Ectodermal cell (in vitro differentiated cells): Measurements from ENCODE around the gene P3H1.

Source experiments
- H3K27ac ChIP-seq: 2 replicates; pipeline ENCODE4 v1.7.0; 2013; ENCODE audit warnings: mild to moderate bottlenecking, low read depth, low read length; ENCODE audit not compliant: insufficient read depth, poor library complexity, severe bottlenecking
- H3K27me3 ChIP-seq: 2 replicates; pipeline ENCODE4 v1.7.0; 2013; ENCODE audit warnings: mild to moderate bottlenecking, low read length; ENCODE audit not compliant: insufficient read depth, control insufficient read depth, poor library complexity, severe bottlenecking
- H3K36me3 ChIP-seq: one replicate; pipeline ENCODE4 v1.7.0; 2013; ENCODE audit warnings: low read length; ENCODE audit not compliant: control insufficient read depth, insufficient read depth
- H3K4me1 ChIP-seq: one replicate; pipeline ENCODE4 v1.7.0; 2013; ENCODE audit warnings: low read length; ENCODE audit not compliant: control insufficient read depth, insufficient read depth
- H3K4me3 ChIP-seq: 2 replicates; pipeline ENCODE4 v1.7.0; 2013; ENCODE audit warnings: low read depth, low read length, control low read depth; ENCODE audit not compliant: insufficient read depth
- H3K9me3 ChIP-seq: 2 replicates; pipeline ENCODE4 v1.7.0; 2013; ENCODE audit warnings: mild to moderate bottlenecking, low read length, moderate library complexity; ENCODE audit not compliant: control insufficient read depth
- WGBS, 2 experiments: methylation state at CpG; one replicate each; pipeline ENCODE4 v1.1.7; 2013; ENCODE audit warnings: missing lambda C conversion rate in 2 of 2; 5-methylcytosine and 5-hydroxymethylcytosine counted together

P3H1 gene

DNA sequence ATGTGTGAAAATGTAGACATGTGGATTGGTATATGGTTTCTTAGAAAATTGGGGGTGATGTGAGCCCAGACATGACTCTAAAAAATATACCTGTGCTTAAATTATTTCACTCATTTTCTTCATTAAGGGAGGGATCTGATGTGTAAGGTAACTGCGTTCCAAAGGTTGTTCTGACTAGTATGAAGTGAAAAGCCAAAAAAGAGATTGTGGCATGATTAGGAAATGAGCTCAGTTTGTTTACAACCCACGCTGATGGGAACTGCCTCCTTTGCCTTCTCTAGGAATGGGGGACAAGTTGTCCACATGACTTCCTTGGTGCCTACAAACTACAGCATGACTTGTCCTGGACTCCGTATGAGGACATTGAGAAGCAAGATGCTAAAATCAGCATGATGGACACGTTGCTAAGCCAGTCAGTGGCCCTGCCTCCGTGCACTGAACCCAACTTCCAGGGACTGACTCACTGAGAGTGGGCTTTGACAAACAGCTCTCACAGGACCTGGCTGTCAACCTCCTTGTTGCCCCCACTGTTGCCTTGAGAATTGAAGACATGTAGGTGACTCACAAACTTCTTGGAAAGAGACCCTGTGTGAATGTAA is 8.2 kb upstream of the P3H1 start:
- Histone ChIP-seq H3K27ac (no peak overlapping the region), H3K4me1 (no peaks in the 10 kb centered on the region), H3K4me3 (no peak overlapping the region), H3K36me3 (peaks cover 31% of the 10 kb centered on the region), H3K9me3 (no peaks in the 10 kb centered on the region), H3K27me3 (no peaks in the 10 kb centered on the region)
- 95 to 96% methylated on average over 5 of the region's 5 CpGs for WGBS, 2 experiments

DNA sequence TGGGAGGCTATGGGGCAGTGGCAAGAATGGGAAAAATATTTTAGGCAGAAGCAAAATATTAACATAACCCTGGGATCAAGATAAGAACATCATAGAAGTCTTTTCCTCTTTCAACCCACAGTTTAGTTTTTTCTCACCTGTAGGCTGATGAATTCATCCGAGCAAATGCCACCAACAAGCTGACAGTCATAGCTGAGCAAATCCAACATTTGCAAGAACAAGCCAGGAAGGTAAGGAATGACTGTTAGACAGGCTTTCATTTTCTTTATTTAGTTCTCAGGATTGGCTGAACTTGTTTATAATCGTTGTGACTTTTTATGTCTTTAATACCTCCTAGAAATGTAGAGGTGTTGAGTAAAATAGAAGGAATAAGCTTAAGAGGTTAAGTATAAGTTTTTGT is 6.6 kb upstream of the P3H1 start:
- 47 to 49% methylated on average over 2 of the region's 2 CpGs for WGBS, 2 experiments
- Histone ChIP-seq H3K4me1 (no peaks in the 10 kb centered on the region), H3K9me3 (no peaks in the 10 kb centered on the region), H3K36me3 (peaks cover 24% of the 10 kb centered on the region), H3K27ac (no peak overlapping the region), H3K27me3 (no peaks in the 10 kb centered on the region), H3K4me3 (no peak overlapping the region)

DNA sequence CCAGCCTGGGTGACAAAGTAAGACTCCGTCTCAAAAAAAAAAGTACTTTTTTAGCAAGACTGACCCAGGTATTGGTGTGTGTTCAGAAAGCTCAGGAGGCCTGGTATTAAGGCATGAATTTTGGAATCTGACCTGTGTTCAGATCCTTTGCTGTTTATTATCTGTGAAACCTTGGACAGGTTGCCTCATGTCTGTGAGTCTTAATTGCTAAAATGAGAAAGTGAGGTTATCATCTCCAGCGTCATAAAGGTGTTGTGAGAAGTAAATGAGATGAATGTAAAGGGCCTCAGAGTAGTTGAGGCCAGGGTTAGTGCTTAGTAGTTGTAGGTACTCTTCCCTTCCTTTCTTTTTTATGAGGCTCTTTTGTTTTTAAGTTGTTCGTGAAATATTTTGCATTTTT is 3.0 kb upstream of the P3H1 start:
- no peak overlapping the region for H3K4me3 ChIP-seq
- H3K9me3 ChIP-seq: no peaks in the 10 kb centered on the region
- no peak overlapping the region for H3K27ac ChIP-seq
- WGBS, 2 experiments: 93 to 95% methylated on average over 2 of the region's 3 CpGs
- H3K27me3 ChIP-seq: no peaks in the 10 kb centered on the region
- peaks cover 6% of the 10 kb centered on the region for H3K4me1 ChIP-seq
- H3K36me3 ChIP-seq: peaks cover 4% of the 10 kb centered on the region

DNA sequence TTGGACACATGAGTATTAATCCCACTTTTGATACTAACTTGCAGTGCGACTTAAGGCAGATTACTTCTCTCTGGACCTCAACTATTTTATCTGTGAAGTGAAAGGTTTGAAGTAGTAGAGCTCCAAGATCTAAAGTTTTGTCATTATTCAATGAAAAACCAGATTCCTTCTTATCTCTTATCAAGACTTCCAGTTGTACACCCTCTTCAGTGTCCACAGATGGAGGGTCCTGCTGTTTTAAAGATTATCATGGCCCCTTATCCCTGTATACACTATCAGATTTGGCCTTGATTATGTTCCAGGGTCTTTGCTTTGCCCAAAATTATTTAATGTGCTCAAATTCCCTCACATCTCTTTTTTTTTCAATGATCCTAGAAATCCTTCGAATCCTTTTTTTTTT is 1.3 kb upstream of the P3H1 start:
- 88 to 97% methylated on average over 2 of the region's 2 CpGs for WGBS, 2 experiments
- Histone ChIP-seq H3K27ac (no peak overlapping the region), H3K9me3 (no peaks in the 10 kb centered on the region), H3K36me3 (no peaks in the 10 kb centered on the region), H3K27me3 (no peaks in the 10 kb centered on the region), H3K4me1 (peaks cover 11% of the 10 kb centered on the region), H3K4me3 (peak overlapping the region; percentile 99)

DNA sequence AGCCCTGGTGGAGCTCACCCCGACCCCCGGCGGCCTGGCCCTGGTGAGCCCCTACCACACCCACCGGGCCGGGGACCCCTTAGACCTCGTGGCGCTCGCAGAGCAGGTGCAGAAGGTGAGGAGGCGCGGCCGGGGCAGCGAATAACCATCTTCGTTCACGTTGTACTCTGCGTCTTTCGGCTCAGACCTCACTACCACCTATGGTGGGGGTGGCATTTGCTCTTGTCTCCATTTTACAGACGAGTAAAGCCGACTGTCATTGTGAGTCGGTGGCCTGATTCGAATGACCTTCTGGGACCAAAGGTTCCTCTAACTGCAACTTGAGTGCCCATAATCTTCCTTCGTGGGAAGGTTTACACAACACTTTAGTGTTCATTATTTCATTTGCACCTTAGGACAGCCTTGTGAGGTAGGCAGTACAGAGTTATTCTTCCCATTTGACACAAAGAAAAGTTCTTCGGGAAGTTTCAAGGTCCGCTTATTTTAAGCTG is 727 bp upstream of the P3H1 start:
- Histone ChIP-seq H3K4me3 (peak overlapping the region; percentile 99), H3K9me3 (no peaks in the 10 kb centered on the region), H3K27me3 (no peaks in the 10 kb centered on the region), H3K4me1 (peaks cover 11% of the 10 kb centered on the region), H3K36me3 (no peaks in the 10 kb centered on the region), H3K27ac (peak overlapping the region; percentile 18)
- 4% methylated on average over 23 of the region's 23 CpGs for WGBS, 2 experiments

DNA sequence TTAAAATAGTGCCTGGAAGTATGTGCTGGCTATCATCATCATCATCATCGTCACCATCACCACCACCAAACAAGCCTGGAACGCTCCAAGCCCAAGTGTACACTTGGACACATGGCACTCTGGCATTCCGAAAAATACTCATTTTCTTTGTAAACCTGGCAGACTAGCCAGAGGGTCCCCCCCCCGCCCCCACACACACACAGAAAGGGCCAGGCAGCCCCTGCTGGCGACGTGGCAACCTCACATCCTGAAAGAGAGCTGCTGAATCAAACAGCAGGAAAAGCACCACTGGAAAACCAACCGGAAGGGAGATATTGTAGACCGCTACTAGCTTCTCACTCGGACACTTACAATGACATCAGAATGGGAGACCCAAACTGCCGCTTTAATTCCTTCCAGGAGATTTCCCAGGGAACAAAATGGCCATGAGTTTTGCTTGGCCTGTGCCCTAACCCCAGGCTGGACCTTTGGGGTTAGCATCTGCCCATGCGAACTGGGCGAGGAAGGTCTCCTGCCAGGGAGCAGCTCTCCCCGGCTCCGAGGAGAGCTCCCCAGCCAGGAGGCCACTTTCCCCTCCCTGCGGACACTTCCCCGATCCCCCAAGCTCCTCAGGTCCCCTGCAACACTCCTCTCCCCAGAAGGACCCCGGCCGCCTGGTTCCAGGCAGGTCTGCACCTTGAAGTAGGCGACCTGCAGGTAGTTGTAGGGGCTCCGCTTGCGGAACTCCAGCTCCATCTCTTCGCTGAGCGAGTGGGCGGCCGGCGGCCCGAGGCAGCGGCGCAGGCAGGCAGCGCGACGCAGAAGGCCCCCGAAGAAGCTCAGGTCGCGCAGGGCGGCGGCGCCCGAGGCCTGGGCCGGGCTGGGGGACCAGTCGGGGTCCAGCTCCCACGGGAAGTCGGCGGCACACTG is 742 bp downstream of the P3H1 start:
- Histone ChIP-seq H3K4me3 (peak overlapping the region; percentile 99), H3K9me3 (no peaks in the 10 kb centered on the region), H3K27me3 (no peaks in the 10 kb centered on the region), H3K27ac (peak overlapping the region; percentile 56), H3K36me3 (no peaks in the 10 kb centered on the region), H3K4me1 (peaks cover 11% of the 10 kb centered on the region)
- WGBS, 2 experiments: 1% methylated on average over 43 of the region's 44 CpGs

DNA sequence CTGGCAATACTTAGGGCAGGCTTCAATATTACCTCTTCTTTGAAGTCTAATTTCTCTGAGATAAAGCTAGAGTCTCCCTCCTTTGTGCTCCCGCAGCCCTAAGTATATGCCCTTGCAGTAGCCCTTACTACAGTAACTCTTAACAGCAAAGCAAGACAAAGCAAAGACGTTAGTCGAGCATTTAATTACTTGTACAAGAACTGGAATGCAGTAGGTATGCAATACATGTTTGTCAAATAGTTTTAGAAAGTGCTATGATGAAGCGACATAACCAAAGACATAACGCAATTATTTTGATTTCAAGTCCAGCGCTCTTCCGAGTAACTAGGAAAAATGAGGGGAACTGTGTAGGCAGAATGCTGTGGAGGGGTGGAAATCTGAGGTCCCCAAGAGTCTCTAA is 1.6 kb downstream of the P3H1 start:
- 42 to 46% methylated on average over 7 of the region's 7 CpGs for WGBS, 2 experiments
- Histone ChIP-seq H3K4me1 (peaks cover 11% of the 10 kb centered on the region), H3K27me3 (no peaks in the 10 kb centered on the region), H3K36me3 (no peaks in the 10 kb centered on the region), H3K27ac (no peak overlapping the region), H3K4me3 (peak overlapping the region; percentile 99), H3K9me3 (no peaks in the 10 kb centered on the region)

DNA sequence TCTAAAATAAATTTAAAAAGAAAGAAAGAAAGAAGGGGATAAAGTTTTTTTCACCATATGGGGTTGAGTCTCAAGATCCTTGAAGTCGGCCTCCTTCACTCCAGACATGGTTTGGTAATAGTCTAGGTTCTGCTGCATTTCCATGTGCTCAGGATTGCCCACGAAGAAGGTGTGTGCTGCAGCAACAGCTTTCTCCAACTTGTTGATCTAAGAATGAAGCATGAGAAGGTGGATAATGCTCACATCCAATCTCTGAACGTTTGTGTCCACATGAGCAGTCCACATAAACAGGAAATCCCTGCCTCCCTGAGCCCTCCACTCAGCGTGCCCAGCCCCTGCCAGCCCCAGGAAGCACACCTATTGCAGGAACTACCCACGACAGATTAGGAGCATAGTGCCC is 4.6 kb downstream of the P3H1 start:
- H3K4me3 ChIP-seq: no peak overlapping the region
- H3K9me3 ChIP-seq: no peaks in the 10 kb centered on the region
- peaks cover 6% of the 10 kb centered on the region for H3K4me1 ChIP-seq
- no peak overlapping the region for H3K27ac ChIP-seq
- WGBS, 2 experiments: 95% methylated on average over 5 of the region's 5 CpGs
- H3K36me3 ChIP-seq: peaks cover 14% of the 10 kb centered on the region
- H3K27me3 ChIP-seq: no peaks in the 10 kb centered on the region

DNA sequence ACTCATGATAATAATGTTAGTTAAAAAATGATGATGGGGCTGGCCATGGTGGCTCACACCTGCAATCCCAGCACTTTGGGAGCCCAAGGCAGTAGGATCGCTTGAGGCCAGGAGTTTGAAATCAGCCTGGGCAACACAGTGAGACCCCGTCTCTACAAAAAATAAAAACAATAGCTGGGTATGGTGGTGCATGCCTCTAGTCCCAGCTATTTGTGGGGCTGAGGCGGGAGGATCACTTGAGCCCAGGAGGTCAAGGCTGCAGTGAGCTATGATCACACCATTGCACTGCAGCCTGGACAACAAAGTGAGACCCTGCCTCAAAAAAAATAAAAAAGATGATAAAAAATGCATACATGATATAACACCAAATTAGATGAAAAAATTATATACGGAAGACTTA is 5.3 kb downstream of the P3H1 start:
- 93% methylated on average over 3 of the region's 4 CpGs for WGBS, 2 experiments
- Histone ChIP-seq H3K4me3 (no peak overlapping the region), H3K4me1 (peaks cover 6% of the 10 kb centered on the region), H3K27ac (no peak overlapping the region), H3K9me3 (no peaks in the 10 kb centered on the region), H3K36me3 (peaks cover 15% of the 10 kb centered on the region), H3K27me3 (no peaks in the 10 kb centered on the region)

DNA sequence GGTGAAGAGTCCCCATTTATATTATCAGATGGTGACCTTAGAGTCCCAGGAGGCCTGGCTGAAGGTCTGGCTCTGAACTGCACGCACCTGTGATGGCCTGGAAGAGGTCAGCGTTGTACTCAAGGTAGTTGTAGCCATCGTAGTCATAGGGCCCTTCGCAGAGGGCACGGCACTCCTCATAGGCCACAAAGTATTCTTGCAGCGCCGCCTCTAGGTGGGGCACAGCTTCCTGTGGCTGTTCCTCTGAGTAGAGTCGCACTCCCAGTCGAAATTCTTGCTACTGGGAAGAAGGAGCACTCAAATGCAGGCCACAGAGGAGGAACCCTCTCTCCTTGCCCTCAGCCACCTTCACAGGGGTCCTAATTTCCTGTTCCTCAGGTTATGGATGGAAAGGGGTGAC is 7.7 kb downstream of the P3H1 start:
- WGBS, 2 experiments: 86 to 89% methylated on average over 9 of the region's 9 CpGs
- peaks cover 34% of the 10 kb centered on the region for H3K36me3 ChIP-seq
- H3K4me3 ChIP-seq: no peak overlapping the region
- no peaks in the 10 kb centered on the region for H3K4me1 ChIP-seq
- no peaks in the 10 kb centered on the region for H3K9me3 ChIP-seq
- H3K27ac ChIP-seq: no peak overlapping the region
- no peaks in the 10 kb centered on the region for H3K27me3 ChIP-seq
